GM23338 (cell line): ENCODE data around the gene KCNF1.

Experiments used
- CREB1 ChIP-seq: fragments of 250-450 bp; sonication (Bioruptor Pico); IDR thresholded peaks from 2 replicates; pipeline ENCODE4 v1.5.0; 2020; ENCODE audit warnings: low read depth, mild to moderate bottlenecking, moderate library complexity
- CTCF ChIP-seq, 2 experiments: fragments of 200-600 bp in 1 of 2; sonication (generic) in 1 of 2; conservative IDR thresholded peaks; 2 replicates each; pipeline versions ENCODE4 v1.5.1 to v1.6.1; 2016 to 2017; ENCODE audit warnings: antibody characterized with exemption in 2 of 2, low read depth in 2 of 2, mild to moderate bottlenecking in 2 of 2, moderate library complexity in 1 of 2
- ETS1 ChIP-seq: IDR thresholded peaks from 2 replicates; pipeline ENCODE4 v1.6.1; 2016; ENCODE audit warnings: antibody characterized with exemption
- EZH2 ChIP-seq: fragments of 200-600 bp; sonication (generic); IDR thresholded peaks from one replicate; pipeline ENCODE4 v1.8.0; 2017; ENCODE audit warnings: antibody characterized with exemption, mild to moderate bottlenecking, low read depth; ENCODE audit not compliant: unreplicated experiment
- EZH2phosphoT487 ChIP-seq: fragments of 200-600 bp; sonication (generic); IDR thresholded peaks from one replicate; pipeline ENCODE4 v1.8.1; 2018; ENCODE audit warnings: antibody characterized with exemption; ENCODE audit not compliant: unreplicated experiment
- JUNB ChIP-seq: IDR thresholded peaks from one replicate; pipeline ENCODE4 v1.6.1; 2016; ENCODE audit warnings: antibody characterized with exemption; ENCODE audit not compliant: unreplicated experiment
- NANOG ChIP-seq: IDR thresholded peaks from 2 replicates; pipeline ENCODE4 v1.6.1; 2016; ENCODE audit warnings: antibody characterized with exemption, borderline replicate concordance
- POLR2AphosphoS5 ChIP-seq: IDR thresholded peaks from 2 replicates; pipeline ENCODE4 v1.6.1; 2016; ENCODE audit warnings: antibody characterized with exemption, low read depth
- REST ChIP-seq: IDR thresholded peaks from one replicate; pipeline ENCODE4 v1.6.1; 2018; ENCODE audit warnings: antibody characterized with exemption; ENCODE audit not compliant: unreplicated experiment
- STAT1 ChIP-seq: IDR thresholded peaks from one replicate; pipeline ENCODE4 v1.6.1; 2016; ENCODE audit warnings: antibody characterized with exemption; ENCODE audit not compliant: unreplicated experiment
- ZNF331 ChIP-seq: fragments of 250-450 bp; sonication (Bioruptor Pico); IDR thresholded peaks from 2 replicates; pipeline ENCODE4 v1.5.0; 2020; ENCODE audit warnings: low read depth, mild to moderate bottlenecking, moderate library complexity

DNA sequence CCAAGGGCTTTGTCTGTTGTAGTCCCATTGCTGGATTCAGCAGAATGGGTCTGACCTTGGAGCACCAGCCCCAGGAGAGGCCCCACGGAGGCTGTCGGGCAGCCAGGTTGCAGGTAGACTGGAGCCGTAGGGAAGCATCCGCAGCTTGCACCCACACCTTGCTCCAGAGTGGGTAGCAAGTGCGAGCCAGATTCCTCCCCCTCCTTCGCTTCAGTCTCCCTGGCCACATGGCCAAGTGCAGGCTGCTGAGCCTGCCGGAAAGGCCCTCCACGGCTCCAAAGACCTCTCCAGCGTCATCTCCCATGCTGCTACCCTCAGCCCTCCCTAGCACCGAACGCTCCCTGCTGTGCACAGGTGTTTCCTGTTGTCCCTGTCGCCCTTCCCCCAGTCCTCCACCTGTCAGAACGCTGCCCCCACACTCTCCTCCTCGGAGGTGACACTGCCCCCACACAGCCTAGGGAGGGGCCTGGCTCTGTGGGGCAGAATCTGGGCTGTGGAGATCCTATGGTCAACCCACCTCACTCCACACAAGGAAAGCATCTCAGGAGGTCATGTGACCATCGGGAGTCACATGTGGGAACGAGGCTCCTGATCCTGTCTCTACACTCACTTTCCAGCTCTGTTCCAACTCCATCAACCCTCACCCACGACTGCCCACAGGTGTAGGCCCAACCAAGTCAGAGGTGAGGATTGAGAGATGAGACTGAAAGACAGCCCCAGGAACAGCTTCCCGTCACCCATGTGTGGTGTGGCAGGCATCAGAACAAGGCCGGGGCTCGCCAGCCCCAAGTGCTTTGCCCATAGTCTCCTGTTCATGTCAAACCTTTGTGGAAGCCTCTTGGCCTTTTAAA, 8.3 kb downstream of the KCNF1 start:
- TF ChIP-seq CTCF (conservative IDR thresholded peaks at IDR 0.05; ENCODE audit: low read depth in 2 of 2) (no peak), POLR2AphosphoS5 (no peak), EZH2phosphoT487 (no peak), EZH2 (no peak), STAT1 (no peak), ETS1 (no peak), CREB1 (CRISPR knock-in tag) (no peak), JUNB (no peak), REST (no peak), NANOG (no peak), ZNF331 (no peak)
